Stimulated activated CD4-positive, alpha-beta T cell treated with anti-CD3 and anti-CD28 coated beads, Interleukin-4, amount 100 ng/mL, for 48 hours (primary cell): ENCODE results near the gene SKA1.
"Not testable (repeated sequence)": the region's sequence is repeated elsewhere in the genome, so short reads cannot be mapped to it uniquely, and the experiment has no call there.

Experiments
- DNase-seq, 2 donors: peaks; one replicate each; pipeline ENCODE4 v3.0.0-alpha.2; 2020; ENCODE audit warnings: low read depth in 2 of 2

The SKA1 gene

GRCh38 chr18:50395093-50395492 is 20.2 kb downstream of the SKA1 start:
- DNase-seq, result no peak

- DNase-seq, result no peak
Observed at GRCh38 chr18:50396005-50396660, 21.3 kb downstream of the SKA1 start.

GRCh38 chr18:50397023-50397422 is 22.2 kb downstream of the SKA1 start:
- DNase-seq, result no peak

GRCh38 chr18:50398099-50398498 is 23.3 kb downstream of the SKA1 start:
- DNase-seq, result no peak

- DNase-seq, result no peak
Observed at GRCh38 chr18:50398947-50399346, 24.1 kb downstream of the SKA1 start.

- DNase-seq, result no peak
Observed at GRCh38 chr18:50399582-50399981, 24.7 kb downstream of the SKA1 start.

GRCh38 chr18:50400438-50400837 is 25.6 kb downstream of the SKA1 start:
- DNase-seq, result not testable (repeated sequence)

- DNase-seq, result no peak
Observed at GRCh38 chr18:50401295-50401694, 26.4 kb downstream of the SKA1 start.

GRCh38 chr18:50401888-50402287 is 27.0 kb downstream of the SKA1 start:
- DNase-seq, result peak; percentile 7 to 30

- not testable (repeated sequence) for DNase-seq
Observed at GRCh38 chr18:50404752-50405581, 30.1 kb downstream of the SKA1 start.

- no peak for DNase-seq
Observed at GRCh38 chr18:50405582-50406271, 30.9 kb downstream of the SKA1 start.

- DNase-seq, result no peak
Observed at GRCh38 chr18:50409236-50409635, 34.4 kb downstream of the SKA1 start.

GRCh38 chr18:50410008-50410407 is 35.2 kb downstream of the SKA1 start:
- no peak for DNase-seq

GRCh38 chr18:50410894-50411293 is 36.0 kb downstream of the SKA1 start:
- DNase-seq, result no peak

GRCh38 chr18:50416832-50417231 is 42.0 kb downstream of the SKA1 start:
- DNase-seq, result not testable (repeated sequence)

GRCh38 chr18:50417705-50418104 is 42.9 kb downstream of the SKA1 start:
- DNase-seq, result not testable (repeated sequence)

- DNase-seq, result no peak
Observed at GRCh38 chr18:50418650-50419049, 43.8 kb downstream of the SKA1 start.

- DNase-seq, result no peak
Observed at GRCh38 chr18:50422286-50422898, 47.5 kb downstream of the SKA1 start.

GRCh38 chr18:50424877-50425690 is 50.2 kb downstream of the SKA1 start:
- no peak for DNase-seq

- no peak for DNase-seq
Observed at GRCh38 chr18:50427896-50428295, 53.0 kb downstream of the SKA1 start.

- no peak for DNase-seq
Observed at GRCh38 chr18:50428531-50429206, 53.8 kb downstream of the SKA1 start.
